HFFc6 (cell line): Measurements from ENCODE around the gene FGD6. TPM values are rescaled to one million over a fixed set of nuclear protein-coding genes. Genes with fewer than 3 reads are reported as not detected.

Source experiments
- DNase-seq: peaks from one replicate; pipeline ENCODE4 v3.0.0-alpha.2; 2018
- H3K27ac Mint-ChIP-seq: 2 replicates; pipeline ENCODE4 v1.8.0; 2020; ENCODE audit warnings: mild to moderate bottlenecking, mixed read lengths
- H3K27me3 Mint-ChIP-seq: 2 replicates; pipeline ENCODE4 v1.8.0; 2021; ENCODE audit warnings: mild to moderate bottlenecking, moderate library complexity, mixed read lengths; ENCODE audit not compliant: insufficient read depth
- H3K36me3 Mint-ChIP-seq: 2 replicates; pipeline ENCODE4 v1.8.0; 2021; ENCODE audit warnings: low read depth, mixed read lengths
- H3K4me1 Mint-ChIP-seq: 2 replicates; pipeline ENCODE4 v1.8.0; 2020; ENCODE audit warnings: low read depth, mixed read lengths
- H3K4me3 Mint-ChIP-seq: 2 replicates; pipeline ENCODE4 v1.8.0; 2020; ENCODE audit warnings: mild to moderate bottlenecking, moderate library complexity, mixed read lengths
- H3K9me3 Mint-ChIP-seq: 2 replicates; pipeline ENCODE4 v1.8.0; 2020; ENCODE audit warnings: mild to moderate bottlenecking, mixed read lengths
- total RNA-seq, 6 experiments: library from RNA; stranded (reverse); fragmentation: NEBNext Ultra II Directional; extraction: Animal tissue kit (Norgen Biotek cat#: 25700); gene quantifications; 2 replicates in 1 of 6; 3 replicates in 5 of 6; pipeline ENCODE4 v1.2.3, GENCODE V29; 2021
- TF ChIP-seq, protein P1 (sequence below): fragments of 200-600 bp; sonication (generic); IDR thresholded peaks from 2 replicates; pipeline ENCODE4 v1.5.0; 2021; ENCODE audit warnings: antibody characterized with exemption, mild to moderate bottlenecking

Gene FGD6
- total RNA-seq, 6 experiments from 2014 or later, result 5.5 to 6.6 (median 6.0) TPM

DNA sequence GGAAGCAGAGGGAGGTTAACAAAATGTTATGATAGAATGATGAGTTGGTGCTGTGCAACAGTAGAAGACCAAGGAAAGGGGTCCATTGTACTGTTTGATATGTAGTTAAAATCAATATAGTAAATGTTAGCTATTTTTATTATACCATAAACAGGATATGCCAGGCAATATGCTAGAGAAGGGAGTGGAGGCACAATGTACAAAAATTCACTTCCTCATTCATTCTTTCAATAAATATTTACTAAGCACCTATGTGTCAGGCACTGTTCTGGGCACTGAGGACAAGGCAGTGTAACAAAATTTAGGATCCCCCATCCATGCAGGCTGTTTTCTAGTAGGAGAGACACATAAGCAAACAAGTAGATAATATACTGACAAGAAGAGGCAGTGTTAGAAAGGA lies 25.0 kb downstream of the FGD6 start:
- H3K27ac Mint-ChIP-seq, result no peak overlapping the region
- H3K36me3 Mint-ChIP-seq, result no peaks in the 10 kb centered on the region
- H3K9me3 Mint-ChIP-seq, result no peaks in the 10 kb centered on the region
- H3K4me3 Mint-ChIP-seq, result no peak overlapping the region
- no peak for DNase-seq
- no peaks in the 10 kb centered on the region for H3K27me3 Mint-ChIP-seq
- H3K4me1 Mint-ChIP-seq, result no peaks in the 10 kb centered on the region
- TF ChIP-seq, protein P1, sequence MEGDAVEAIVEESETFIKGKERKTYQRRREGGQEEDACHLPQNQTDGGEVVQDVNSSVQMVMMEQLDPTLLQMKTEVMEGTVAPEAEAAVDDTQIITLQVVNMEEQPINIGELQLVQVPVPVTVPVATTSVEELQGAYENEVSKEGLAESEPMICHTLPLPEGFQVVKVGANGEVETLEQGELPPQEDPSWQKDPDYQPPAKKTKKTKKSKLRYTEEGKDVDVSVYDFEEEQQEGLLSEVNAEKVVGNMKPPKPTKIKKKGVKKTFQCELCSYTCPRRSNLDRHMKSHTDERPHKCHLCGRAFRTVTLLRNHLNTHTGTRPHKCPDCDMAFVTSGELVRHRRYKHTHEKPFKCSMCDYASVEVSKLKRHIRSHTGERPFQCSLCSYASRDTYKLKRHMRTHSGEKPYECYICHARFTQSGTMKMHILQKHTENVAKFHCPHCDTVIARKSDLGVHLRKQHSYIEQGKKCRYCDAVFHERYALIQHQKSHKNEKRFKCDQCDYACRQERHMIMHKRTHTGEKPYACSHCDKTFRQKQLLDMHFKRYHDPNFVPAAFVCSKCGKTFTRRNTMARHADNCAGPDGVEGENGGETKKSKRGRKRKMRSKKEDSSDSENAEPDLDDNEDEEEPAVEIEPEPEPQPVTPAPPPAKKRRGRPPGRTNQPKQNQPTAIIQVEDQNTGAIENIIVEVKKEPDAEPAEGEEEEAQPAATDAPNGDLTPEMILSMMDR, result no peak

GRCh38 chr12:95191060-95191696 lies 26.1 kb downstream of the FGD6 start:
- Mint-ChIP-seq H3K4me1 (no peaks in the 10 kb centered on the region), H3K27ac (no peak overlapping the region), H3K9me3 (no peaks in the 10 kb centered on the region), H3K27me3 (no peaks in the 10 kb centered on the region), H3K4me3 (no peak overlapping the region), H3K36me3 (no peaks in the 10 kb centered on the region)
- TF ChIP-seq, protein P1, result no peak
- DNase-seq, result no peak

DNA sequence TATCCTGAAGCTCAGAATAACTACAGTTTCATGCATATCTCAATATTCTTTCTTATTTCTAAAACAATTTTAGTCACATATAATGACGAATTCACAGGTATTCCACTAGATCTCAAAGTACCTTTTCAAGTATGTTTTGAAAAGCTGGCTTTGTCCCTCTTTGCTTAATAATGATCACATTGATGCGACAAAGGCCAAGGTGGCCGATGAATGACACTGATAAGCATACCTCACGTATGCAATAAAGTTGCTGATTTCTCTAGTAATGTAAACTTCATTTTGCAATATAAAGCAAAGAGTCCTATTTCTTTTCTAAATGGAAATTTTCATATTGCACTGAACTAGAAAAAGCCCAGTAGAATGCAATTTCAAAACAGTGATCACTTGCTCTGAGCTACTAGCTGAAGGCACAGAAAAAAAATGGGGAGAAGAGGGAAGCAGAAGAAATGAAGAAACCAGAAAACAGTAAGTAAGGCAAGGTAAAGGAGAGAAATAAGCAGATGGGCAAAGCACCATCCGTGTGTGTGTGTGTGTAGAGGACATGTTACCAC lies 29.3 kb downstream of the FGD6 start:
- no peaks in the 10 kb centered on the region for H3K27me3 Mint-ChIP-seq
- H3K4me1 Mint-ChIP-seq, result peaks cover 7% of the 10 kb centered on the region
- no peaks in the 10 kb centered on the region for H3K36me3 Mint-ChIP-seq
- TF ChIP-seq, protein P1, result no peak
- no peak for DNase-seq
- no peaks in the 10 kb centered on the region for H3K9me3 Mint-ChIP-seq
- H3K27ac Mint-ChIP-seq, result no peak overlapping the region
- no peak overlapping the region for H3K4me3 Mint-ChIP-seq

DNA sequence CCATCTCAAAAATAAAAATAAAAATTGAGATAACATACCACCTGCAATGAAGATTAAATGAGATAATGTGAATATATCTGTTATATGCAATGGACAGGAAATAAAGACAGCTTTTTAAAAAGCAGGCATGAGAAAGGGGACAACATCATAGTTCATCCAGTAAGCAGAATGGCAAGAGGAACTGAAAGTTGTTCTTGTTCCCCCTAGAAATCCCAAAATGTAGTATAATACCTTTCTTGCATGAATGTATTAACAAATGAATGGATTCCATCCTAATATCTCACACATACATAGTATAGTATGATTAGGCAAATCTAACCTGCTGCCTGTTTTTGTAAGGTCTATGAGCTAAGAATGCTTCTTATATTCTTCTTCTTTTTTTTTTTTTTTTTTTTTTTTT lies 31.4 kb downstream of the FGD6 start:
- Mint-ChIP-seq H3K9me3 (no peaks in the 10 kb centered on the region), H3K27me3 (no peaks in the 10 kb centered on the region), H3K4me1 (peaks cover 13% of the 10 kb centered on the region), H3K4me3 (no peak overlapping the region), H3K27ac (no peak overlapping the region), H3K36me3 (no peaks in the 10 kb centered on the region)
- DNase-seq, result no peak
- TF ChIP-seq, protein P1, result no peak

DNA sequence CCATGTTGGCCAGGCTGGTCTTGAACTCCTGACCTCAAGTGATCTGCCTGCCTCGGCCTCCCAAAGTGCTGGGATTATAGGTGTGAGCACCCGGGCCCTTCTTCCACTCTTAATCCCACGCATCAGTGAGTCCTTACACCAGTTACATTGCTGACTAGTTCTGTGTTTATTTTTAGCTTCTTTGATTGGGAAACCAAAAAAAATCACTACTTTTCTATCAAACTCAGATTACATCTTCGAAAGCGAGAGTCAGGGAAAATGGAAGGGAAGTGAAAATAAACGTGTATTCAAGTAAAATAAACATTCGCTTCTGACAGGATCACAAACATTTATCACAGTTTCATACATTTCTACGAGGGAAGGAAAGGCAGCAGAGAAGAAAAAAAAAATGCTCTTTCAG lies 32.2 kb downstream of the FGD6 start:
- no peak overlapping the region for H3K4me3 Mint-ChIP-seq
- H3K9me3 Mint-ChIP-seq, result no peaks in the 10 kb centered on the region
- no peak for DNase-seq
- TF ChIP-seq, protein P1, result no peak
- H3K36me3 Mint-ChIP-seq, result no peaks in the 10 kb centered on the region
- H3K27ac Mint-ChIP-seq, result no peak overlapping the region
- H3K4me1 Mint-ChIP-seq, result peaks cover 13% of the 10 kb centered on the region
- no peaks in the 10 kb centered on the region for H3K27me3 Mint-ChIP-seq
